WERI-Rb-1 (cell line): ENCODE data around the gene UNC5C.

ENCODE experiments used
- DNase-seq: peaks from one replicate; pipeline ENCODE4 v3.0.0-alpha.2; 2020
- H3K27ac ChIP-seq: fragments of 250-450 bp; sonication (Bioruptor Pico); 2 replicates; pipeline ENCODE4 v1.5.1; 2020; ENCODE audit warnings: mild to moderate bottlenecking, moderate library complexity
- H3K27me3 ChIP-seq: fragments of 250-450 bp; sonication (Bioruptor Pico); 2 replicates; pipeline ENCODE4 v1.5.1; 2021; ENCODE audit warnings: mild to moderate bottlenecking, low read depth, moderate library complexity; ENCODE audit not compliant: insufficient read depth, severe bottlenecking
- H3K36me3 ChIP-seq: fragments of 250-450 bp; sonication (Bioruptor Pico); 2 replicates; pipeline ENCODE4 v1.5.1; 2020; ENCODE audit warnings: mild to moderate bottlenecking, moderate library complexity
- H3K4me3 ChIP-seq: 2 replicates; pipeline ENCODE4 v1.5.1; 2011; ENCODE audit warnings: low read depth, mild to moderate bottlenecking, control low read depth, low read length
- H3K9me3 ChIP-seq: fragments of 250-450 bp; sonication (Bioruptor Pico); 2 replicates; pipeline ENCODE4 v1.5.1; 2021; ENCODE audit warnings: mild to moderate bottlenecking, moderate library complexity; ENCODE audit not compliant: severe bottlenecking
- CTCF ChIP-seq: IDR thresholded peaks from 2 replicates; pipeline ENCODE4 v1.5.1; 2011; ENCODE audit warnings: low read depth, mild to moderate bottlenecking, control low read depth, inconsistent platforms, low read length

UNC5C gene

GRCh38 chr4:95417531-95417930 lies 131.2 kb downstream of the UNC5C start:
- no peak overlapping the region for H3K4me3 ChIP-seq
- no peaks in the 10 kb centered on the region for H3K36me3 ChIP-seq
- no peaks in the 10 kb centered on the region for H3K27me3 ChIP-seq
- DNase-seq, result no peak
- no peaks in the 10 kb centered on the region for H3K9me3 ChIP-seq
- no peak for TF ChIP-seq CTCF
- no peak overlapping the region for H3K27ac ChIP-seq

GRCh38 chr4:95415346-95415771 lies 133.4 kb downstream of the UNC5C start:
- H3K36me3 ChIP-seq, result no peaks in the 10 kb centered on the region
- DNase-seq, result no peak
- no peak for TF ChIP-seq CTCF
- H3K27me3 ChIP-seq, result no peaks in the 10 kb centered on the region
- H3K27ac ChIP-seq, result no peak overlapping the region
- no peak overlapping the region for H3K4me3 ChIP-seq
- no peaks in the 10 kb centered on the region for H3K9me3 ChIP-seq

- Histone ChIP-seq H3K27ac (no peak overlapping the region), H3K36me3 (no peaks in the 10 kb centered on the region), H3K27me3 (no peaks in the 10 kb centered on the region), H3K4me3 (no peak overlapping the region), H3K9me3 (no peaks in the 10 kb centered on the region)
- no peak for DNase-seq
- no peak for TF ChIP-seq CTCF
These were observed 137.2 kb downstream of the UNC5C start for GRCh38 chr4:95411371-95412088.

- no peak for TF ChIP-seq CTCF
- Histone ChIP-seq H3K27ac (no peak overlapping the region), H3K27me3 (no peaks in the 10 kb centered on the region), H3K4me3 (no peak overlapping the region), H3K36me3 (no peaks in the 10 kb centered on the region), H3K9me3 (no peaks in the 10 kb centered on the region)
- DNase-seq, result no peak
These were observed 138.3 kb downstream of the UNC5C start for GRCh38 chr4:95410387-95410977.

- Histone ChIP-seq H3K27me3 (no peaks in the 10 kb centered on the region), H3K27ac (no peak overlapping the region), H3K4me3 (no peak overlapping the region), H3K9me3 (no peaks in the 10 kb centered on the region), H3K36me3 (no peaks in the 10 kb centered on the region)
- no peak for DNase-seq
- no peak for TF ChIP-seq CTCF
These were observed 139.0 kb downstream of the UNC5C start for GRCh38 chr4:95409750-95410149.

GRCh38 chr4:95409127-95409526 lies 139.6 kb downstream of the UNC5C start:
- Histone ChIP-seq H3K27me3 (no peaks in the 10 kb centered on the region), H3K27ac (no peak overlapping the region), H3K9me3 (no peaks in the 10 kb centered on the region), H3K4me3 (no peak overlapping the region), H3K36me3 (no peaks in the 10 kb centered on the region)
- DNase-seq, result no peak
- no peak for TF ChIP-seq CTCF
